GM12873 (cell line): ENCODE data around the gene YLPM1.

ENCODE experiments used
- CTCF ChIP-seq: IDR thresholded peaks from 2 replicates; pipeline ENCODE4 v1.5.1; 2012; ENCODE audit warnings: low read depth, mild to moderate bottlenecking, moderate library complexity, low read length, control low read depth; ENCODE audit not compliant: insufficient read depth; ENCODE audit errors: missing control alignments

The YLPM1 gene

GRCh38 chr14:74765721-74766120 lies 2.6 kb downstream of the YLPM1 start:
- no peak for TF ChIP-seq CTCF

- TF ChIP-seq CTCF = no peak
These were observed 8.3 kb downstream of the YLPM1 start for GRCh38 chr14:74771399-74771798.

GRCh38 chr14:74784634-74785033 lies 21.5 kb downstream of the YLPM1 start:
- TF ChIP-seq CTCF = no peak

GRCh38 chr14:74785056-74785613 lies 22.0 kb downstream of the YLPM1 start:
- TF ChIP-seq CTCF = no peak

GRCh38 chr14:74786796-74787315 lies 23.7 kb downstream of the YLPM1 start:
- TF ChIP-seq CTCF = no peak

GRCh38 chr14:74792249-74793039 lies 29.3 kb downstream of the YLPM1 start:
- no peak for TF ChIP-seq CTCF

- peak; percentile 43 for TF ChIP-seq CTCF
These were observed 30.5 kb downstream of the YLPM1 start for GRCh38 chr14:74793506-74794155.
